HCT116 (cell line): ENCODE data around the gene ITGA7.

Experiments
- CEBPB ChIP-seq: IDR thresholded peaks from 2 replicates; pipeline ENCODE4 v1.6.1; 2012; ENCODE audit warnings: low read depth
- POLR2A ChIP-seq: IDR thresholded peaks from 2 replicates; pipeline ENCODE4 v1.7.0; 2011; ENCODE audit warnings: borderline replicate concordance; ENCODE audit not compliant: insufficient read depth, insufficient read length; ENCODE audit errors: extremely low read depth
- POLR2AphosphoS5 ChIP-seq: IDR thresholded peaks from 2 replicates; pipeline ENCODE4 v1.6.1; 2011; ENCODE audit warnings: mild to moderate bottlenecking, low read depth, low read length, moderate library complexity
- RAD21 ChIP-seq: IDR thresholded peaks from 2 replicates; pipeline ENCODE4 v1.6.1; 2012; ENCODE audit warnings: low read depth, mild to moderate bottlenecking
- YY1 ChIP-seq: IDR thresholded peaks from 2 replicates; pipeline ENCODE4 v1.6.1; 2011; ENCODE audit warnings: low read length, low read depth, moderate library complexity, mild to moderate bottlenecking; ENCODE audit not compliant: insufficient replicate concordance; ENCODE audit errors: extremely low read depth
- TF ChIP-seq, protein P1 (sequence below), 3 experiments: fragments of 200-600 bp in 1 of 3; sonication (generic) in 1 of 3; IDR thresholded peaks in 2 of 3; conservative IDR thresholded peaks in 1 of 3; 2 replicates each; pipeline ENCODE4 v1.5.1; 2012 to 2017; ENCODE audit warnings: low read depth in 2 of 3, low read length in 2 of 3, antibody characterized with exemption in 1 of 3, borderline replicate concordance in 1 of 3, control low read depth in 1 of 3, mild to moderate bottlenecking in 1 of 3, mixed read lengths in 1 of 3, mixed run types in 1 of 3, moderate library complexity in 1 of 3; ENCODE audit not compliant: insufficient read depth in 1 of 3

DNA sequence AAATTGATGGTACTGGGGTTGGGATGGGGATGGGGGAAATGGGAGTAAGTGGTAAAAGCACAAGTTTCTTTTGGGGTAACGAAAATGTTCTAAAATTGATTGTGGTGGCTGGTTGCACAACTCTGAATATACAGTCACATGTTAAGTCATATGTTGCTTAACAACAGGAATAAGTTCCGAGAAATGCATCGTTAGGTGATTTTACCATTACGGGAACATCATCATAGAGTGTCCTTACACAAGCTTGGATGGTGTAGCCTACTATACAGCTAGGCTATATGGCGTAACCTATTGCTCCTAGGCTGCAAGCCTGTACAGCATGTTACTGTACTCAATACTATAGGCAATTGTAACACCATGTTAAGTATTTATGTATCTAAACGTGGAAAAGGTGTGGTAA is 31.0 kb downstream of the ITGA7 start:
- TF ChIP-seq, protein P1, sequence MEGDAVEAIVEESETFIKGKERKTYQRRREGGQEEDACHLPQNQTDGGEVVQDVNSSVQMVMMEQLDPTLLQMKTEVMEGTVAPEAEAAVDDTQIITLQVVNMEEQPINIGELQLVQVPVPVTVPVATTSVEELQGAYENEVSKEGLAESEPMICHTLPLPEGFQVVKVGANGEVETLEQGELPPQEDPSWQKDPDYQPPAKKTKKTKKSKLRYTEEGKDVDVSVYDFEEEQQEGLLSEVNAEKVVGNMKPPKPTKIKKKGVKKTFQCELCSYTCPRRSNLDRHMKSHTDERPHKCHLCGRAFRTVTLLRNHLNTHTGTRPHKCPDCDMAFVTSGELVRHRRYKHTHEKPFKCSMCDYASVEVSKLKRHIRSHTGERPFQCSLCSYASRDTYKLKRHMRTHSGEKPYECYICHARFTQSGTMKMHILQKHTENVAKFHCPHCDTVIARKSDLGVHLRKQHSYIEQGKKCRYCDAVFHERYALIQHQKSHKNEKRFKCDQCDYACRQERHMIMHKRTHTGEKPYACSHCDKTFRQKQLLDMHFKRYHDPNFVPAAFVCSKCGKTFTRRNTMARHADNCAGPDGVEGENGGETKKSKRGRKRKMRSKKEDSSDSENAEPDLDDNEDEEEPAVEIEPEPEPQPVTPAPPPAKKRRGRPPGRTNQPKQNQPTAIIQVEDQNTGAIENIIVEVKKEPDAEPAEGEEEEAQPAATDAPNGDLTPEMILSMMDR (IDR thresholded peaks at IDR 0.05 in 2 of 3, conservative IDR thresholded peaks at IDR 0.05 in 1 of 3; ENCODE audit: borderline replicate concordance in 1 of 3, insufficient read depth in 1 of 3, low read depth in 2 of 3, low read length in 2 of 3) = no peak
- TF ChIP-seq POLR2A (no peak), YY1 (no peak), RAD21 (no peak), CEBPB (no peak), POLR2AphosphoS5 (no peak)
